Testis (tissue), 3 donors: ENCODE measurements around the gene GNAO1. TPM values are rescaled to one million over a fixed set of nuclear protein-coding genes. Genes with fewer than 3 reads are reported as not detected.
"Not testable (repeated sequence)": the region's sequence is repeated elsewhere in the genome, so short reads cannot be mapped to it uniquely, and the experiment has no call there.

Source experiments
- DNase-seq: peaks from one replicate; pipeline ENCODE4 v3.0.0-alpha.2; 2019
- H3K27ac ChIP-seq, 2 donors: fragments of 200-600 bp; sonication (generic); one replicate each; pipeline ENCODE4 v1.5.1; 2019
- H3K27me3 ChIP-seq: fragments of 200-600 bp; sonication (generic); one replicate; pipeline ENCODE4 v1.5.1; 2019
- H3K36me3 ChIP-seq: fragments of 200-600 bp; sonication (generic); one replicate; pipeline ENCODE4 v1.5.1; 2017; ENCODE audit warnings: low read depth; ENCODE audit errors: missing control alignments
- H3K4me1 ChIP-seq: fragments of 200-600 bp; sonication (generic); one replicate; pipeline ENCODE4 v1.5.1; 2019
- H3K4me3 ChIP-seq, 2 donors: fragments of 200-600 bp; sonication (generic); one replicate each; pipeline ENCODE4 v1.5.1; 2017 to 2019
- H3K9me3 ChIP-seq: fragments of 200-600 bp; sonication (generic); one replicate; pipeline ENCODE4 v1.5.1; 2017
- CTCF ChIP-seq, 3 experiments: fragments of 450-650 bp in 2 of 3; fragments of 200-600 bp in 1 of 3; sonication (generic) in 1 of 3; IDR thresholded peaks; one replicate each; pipeline ENCODE4 v1.5.1; 2016 to 2019; ENCODE audit warnings: antibody characterized with exemption in 3 of 3, mild to moderate bottlenecking in 2 of 3, moderate library complexity in 1 of 3
- POLR2A ChIP-seq: fragments of 450-650 bp; IDR thresholded peaks from one replicate; pipeline ENCODE4 v1.6.1; 2017; ENCODE audit warnings: antibody characterized with exemption, mild to moderate bottlenecking, moderate library complexity
- WGBS, 2 donors: methylation state at CpG; one replicate each; pipeline ENCODE4 v1.1.5; 2018; 5-methylcytosine and 5-hydroxymethylcytosine counted together
- intact Hi-C: fragments of 100-400 bp; cut with DNase I; formaldehyde crosslinking; loops from one replicate; pipeline ENCODE4 v1.15.1; 2023; ENCODE audit warnings: low total_unique reads
- polyA plus RNA-seq: library from polyadenylated mRNA; stranded (reverse); fragments of 350-450 nt; fragmentation: Illumina TruSeq; extraction: RNeasy Lipid Tissue Mini Kit (QIAGEN cat#74804); gene quantifications from one replicate; pipeline ENCODE4 v1.2.3, GENCODE V29; 2014; ENCODE audit warnings: low read depth, low replicate concordance; ENCODE audit not compliant: insufficient read depth
- total RNA-seq, 2 donors: library from RNA; depleted of rRNA; stranded (reverse); fragments of >200 nt; gene quantifications; one replicate each; pipeline ENCODE4 v1.2.3, GENCODE V29; 2016

Gene GNAO1
- total and polyA plus RNA-seq, 3 donors from 2014 or later = 28.6 to 37.1 (median 33.3) TPM

- Histone ChIP-seq H3K4me3 (no peak overlapping the region), H3K27ac (peak overlapping the region in 1 of 2 donors; percentile 64), H3K27me3 (no peaks in the 10 kb centered on the region), H3K4me1 (peaks cover 22% of the 10 kb centered on the region), H3K9me3 (no peaks in the 10 kb centered on the region), H3K36me3 (no peaks in the 10 kb centered on the region)
- no peak for DNase-seq
- intact Hi-C loops = no loop called here
- WGBS, 2 donors = 88 to 91% methylated on average over 7 of the region's 7 CpGs
- TF ChIP-seq POLR2A (no peak), CTCF (IDR thresholded peaks at IDR 0.05) (no peak)
Measured at GRCh38 chr16:56372013-56372634, 180.8 kb downstream of the GNAO1 start.

- TF ChIP-seq CTCF (IDR thresholded peaks at IDR 0.05) = no peak
- no peak for TF ChIP-seq POLR2A
- H3K27ac ChIP-seq = no peak overlapping the region
- H3K4me3 ChIP-seq = no peak overlapping the region
- no peaks in the 10 kb centered on the region for H3K36me3 ChIP-seq
- intact Hi-C loops = no loop called here
- 66 to 83% methylated on average over 4 of the region's 4 CpGs for WGBS, 2 donors
- H3K4me1 ChIP-seq = peaks cover 22% of the 10 kb centered on the region
- no peaks in the 10 kb centered on the region for H3K9me3 ChIP-seq
- no peaks in the 10 kb centered on the region for H3K27me3 ChIP-seq
- DNase-seq = no peak
Measured at GRCh38 chr16:56373003-56373402, 181.7 kb downstream of the GNAO1 start.

- H3K27me3 ChIP-seq, H3K4me3 ChIP-seq, intact Hi-C loops, DNase-seq, H3K9me3 ChIP-seq, H3K27ac ChIP-seq, H3K36me3 ChIP-seq: not testable (repeated sequence)
- H3K4me1 ChIP-seq = peaks cover 14% of the 10 kb centered on the region
- 94 to 96% methylated on average over 6 of the region's 6 CpGs for WGBS, 2 donors
Measured at GRCh38 chr16:56375792-56376191, 184.5 kb downstream of the GNAO1 start.

- H3K4me3 ChIP-seq, intact Hi-C loops, H3K36me3 ChIP-seq, H3K9me3 ChIP-seq, H3K4me1 ChIP-seq, H3K27me3 ChIP-seq, DNase-seq, H3K27ac ChIP-seq: not testable (repeated sequence)
- 92 to 95% methylated on average over 6 of the region's 6 CpGs for WGBS, 2 donors
Measured at GRCh38 chr16:56379044-56379443, 187.8 kb downstream of the GNAO1 start.

GRCh38 chr16:56380778-56381485, 189.6 kb downstream of the GNAO1 start:
- WGBS, 2 donors = 91 to 100% methylated on average over 3 of the region's 3 CpGs
- DNase-seq, H3K4me1 ChIP-seq, H3K27me3 ChIP-seq, intact Hi-C loops, H3K4me3 ChIP-seq, H3K9me3 ChIP-seq, H3K36me3 ChIP-seq, H3K27ac ChIP-seq: not testable (repeated sequence)

- no peak for TF ChIP-seq POLR2A
- Histone ChIP-seq H3K4me1 (no peaks in the 10 kb centered on the region), H3K27me3 (no peaks in the 10 kb centered on the region), H3K27ac (no peak overlapping the region), H3K4me3 (no peak overlapping the region), H3K9me3 (no peaks in the 10 kb centered on the region), H3K36me3 (no peaks in the 10 kb centered on the region)
- intact Hi-C loops = no loop called here
- 86 to 96% methylated on average over 4 of the region's 4 CpGs for WGBS, 2 donors
- DNase-seq = no peak
Measured at GRCh38 chr16:56382459-56382858, 191.2 kb downstream of the GNAO1 start.
